Stimulated activated CD8-positive, alpha-beta memory T cell treated with anti-CD3 and anti-CD28 coated beads, Interleukin-4, amount 100 ng/mL, for 4 hours (primary cell): Measurements from ENCODE around the gene RAD9A.
"Not testable (repeated sequence)": the region's sequence is repeated elsewhere in the genome, so short reads cannot be mapped to it uniquely, and the experiment has no call there.

ENCODE experiments used
- DNase-seq, 2 donors: peaks; one replicate each; pipeline ENCODE4 v3.0.0-alpha.2; 2020; ENCODE audit warnings: low read depth in 2 of 2, low spot score in 1 of 2

RAD9A gene

GRCh38 chr11:67395555-67396258 lies 3.9 kb downstream of the RAD9A start:
- no peak for DNase-seq

GRCh38 chr11:67396259-67396581 lies 4.4 kb downstream of the RAD9A start:
- no peak for DNase-seq

- DNase-seq: no peak
Observed at GRCh38 chr11:67396587-67397389, 5.0 kb downstream of the RAD9A start.

- DNase-seq: no peak
Observed at GRCh38 chr11:67397536-67397935, 5.8 kb downstream of the RAD9A start.

GRCh38 chr11:67397986-67398660 lies 6.3 kb downstream of the RAD9A start:
- DNase-seq: no peak

- DNase-seq: no peak
Observed at GRCh38 chr11:67398661-67399563, 7.1 kb downstream of the RAD9A start.

- DNase-seq: no peak
Observed at GRCh38 chr11:67400251-67400941, 8.6 kb downstream of the RAD9A start.

- no peak for DNase-seq
Observed at GRCh38 chr11:67400942-67401494, 9.2 kb downstream of the RAD9A start.

GRCh38 chr11:67401495-67402191 lies 9.9 kb downstream of the RAD9A start, which contains the start of gene PPP1CA:
PPP1CA (minus strand) TSS chr11:67401858; CDS start chr11:67401782, 76 bp downstream.
- DNase-seq: peak; percentile 81 to 89

- not testable (repeated sequence) for DNase-seq
Observed at GRCh38 chr11:67402192-67402839, 10.5 kb downstream of the RAD9A start.

- DNase-seq: not testable (repeated sequence)
Observed at GRCh38 chr11:67403085-67403484, 11.3 kb downstream of the RAD9A start.

- DNase-seq: peak in 1 of 2 donors; percentile 37
Observed at GRCh38 chr11:67404515-67405195, 12.9 kb downstream of the RAD9A start.

- DNase-seq: no peak
Observed at GRCh38 chr11:67405196-67405567, 13.4 kb downstream of the RAD9A start.

- no peak for DNase-seq
Observed at GRCh38 chr11:67405688-67406339, 14.0 kb downstream of the RAD9A start.

GRCh38 chr11:67406420-67406968 lies 14.7 kb downstream of the RAD9A start:
- DNase-seq: no peak

- DNase-seq: no peak
Observed at GRCh38 chr11:67406969-67407687, 15.3 kb downstream of the RAD9A start.

- DNase-seq: no peak
Observed at GRCh38 chr11:67407688-67408163, 15.9 kb downstream of the RAD9A start.
